ENCODE results near the gene CFAP221. TPM values are rescaled to one million over a fixed set of nuclear protein-coding genes. Genes with fewer than 3 reads are reported as not detected.

Gene CFAP221
- total RNA-seq, 3 donors from 2014 or later: 0.51 TPM; not detected in 2

GRCh38 chr2:119512946-119513345, 31.3 kb upstream of the CFAP221 start:
- TF ChIP-seq, protein P1, sequence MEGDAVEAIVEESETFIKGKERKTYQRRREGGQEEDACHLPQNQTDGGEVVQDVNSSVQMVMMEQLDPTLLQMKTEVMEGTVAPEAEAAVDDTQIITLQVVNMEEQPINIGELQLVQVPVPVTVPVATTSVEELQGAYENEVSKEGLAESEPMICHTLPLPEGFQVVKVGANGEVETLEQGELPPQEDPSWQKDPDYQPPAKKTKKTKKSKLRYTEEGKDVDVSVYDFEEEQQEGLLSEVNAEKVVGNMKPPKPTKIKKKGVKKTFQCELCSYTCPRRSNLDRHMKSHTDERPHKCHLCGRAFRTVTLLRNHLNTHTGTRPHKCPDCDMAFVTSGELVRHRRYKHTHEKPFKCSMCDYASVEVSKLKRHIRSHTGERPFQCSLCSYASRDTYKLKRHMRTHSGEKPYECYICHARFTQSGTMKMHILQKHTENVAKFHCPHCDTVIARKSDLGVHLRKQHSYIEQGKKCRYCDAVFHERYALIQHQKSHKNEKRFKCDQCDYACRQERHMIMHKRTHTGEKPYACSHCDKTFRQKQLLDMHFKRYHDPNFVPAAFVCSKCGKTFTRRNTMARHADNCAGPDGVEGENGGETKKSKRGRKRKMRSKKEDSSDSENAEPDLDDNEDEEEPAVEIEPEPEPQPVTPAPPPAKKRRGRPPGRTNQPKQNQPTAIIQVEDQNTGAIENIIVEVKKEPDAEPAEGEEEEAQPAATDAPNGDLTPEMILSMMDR (IDR thresholded peaks at IDR 0.05): no peak
- H3K36me3 ChIP-seq (ENCODE audit: low read depth): no peaks in the 10 kb centered on the region
- H3K4me1 ChIP-seq (ENCODE audit: low read depth): no peaks in the 10 kb centered on the region
- DNase-seq (no peak), ATAC-seq (no peak)
- H3K4me3 ChIP-seq: no peak overlapping the region
- H3K9me3 ChIP-seq: no peaks in the 10 kb centered on the region
- intact Hi-C loops (cut with DNase I, micrococcal nuclease): no loop called here

GRCh38 chr2:119513832-119514231, 30.4 kb upstream of the CFAP221 start:
- TF ChIP-seq, protein P1 (IDR thresholded peaks at IDR 0.05): no peak
- ATAC-seq: no peak
- no peaks in the 10 kb centered on the region for H3K9me3 ChIP-seq
- DNase-seq: no peak
- no peaks in the 10 kb centered on the region for H3K4me1 ChIP-seq (ENCODE audit: low read depth)
- H3K36me3 ChIP-seq (ENCODE audit: low read depth): no peaks in the 10 kb centered on the region
- no peak overlapping the region for H3K4me3 ChIP-seq
- intact Hi-C loops (cut with DNase I, micrococcal nuclease): no loop called here

DNA sequence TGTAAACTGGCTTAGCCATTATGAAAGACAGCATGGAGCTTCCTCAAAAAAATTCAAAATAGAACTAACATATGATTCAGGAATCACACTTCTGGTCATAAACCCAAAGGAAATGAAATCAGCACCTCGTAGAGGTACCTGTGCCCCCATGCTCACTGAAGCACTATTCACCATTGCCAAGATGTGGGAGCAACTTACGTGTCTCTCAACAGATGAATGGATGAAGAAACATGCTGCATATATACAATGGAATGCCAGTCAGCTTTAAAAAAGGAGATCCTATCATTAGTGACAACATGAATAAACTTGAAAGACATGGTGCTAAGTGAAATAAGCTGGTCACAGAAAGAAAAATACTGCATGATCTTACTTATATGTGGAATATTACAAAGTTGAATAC, 28.1 kb upstream of the CFAP221 start:
- intact Hi-C loops (cut with DNase I, micrococcal nuclease): no loop called here
- ATAC-seq (no peak), DNase-seq (no peak)
- H3K9me3 ChIP-seq: no peaks in the 10 kb centered on the region
- TF ChIP-seq, protein P1 (IDR thresholded peaks at IDR 0.05): no peak
- H3K36me3 ChIP-seq (ENCODE audit: low read depth): no peaks in the 10 kb centered on the region
- no peaks in the 10 kb centered on the region for H3K4me1 ChIP-seq (ENCODE audit: low read depth)
- no peak overlapping the region for H3K4me3 ChIP-seq

DNA sequence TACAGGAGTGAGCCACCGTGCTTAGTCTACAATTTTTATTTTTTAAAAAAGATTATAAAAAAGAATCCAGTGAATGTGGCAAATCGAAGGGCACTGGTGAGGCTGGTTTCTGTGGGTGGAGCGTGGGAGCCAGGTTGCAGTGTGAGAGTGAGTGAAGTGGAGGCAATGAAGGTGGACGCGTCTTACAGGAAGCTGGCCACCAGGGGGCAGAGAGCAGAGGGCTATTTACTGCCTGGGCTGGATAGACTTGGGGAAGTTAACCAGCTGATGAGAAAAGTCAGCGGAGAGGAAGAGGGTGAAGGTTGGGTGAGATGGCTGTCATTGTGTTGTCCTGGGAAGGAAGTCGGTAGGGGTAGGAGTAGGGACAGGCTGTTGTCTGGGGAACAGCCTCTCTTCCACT, 26.8 kb upstream of the CFAP221 start:
- TF ChIP-seq, protein P1 (IDR thresholded peaks at IDR 0.05): peak; percentile 67
- H3K4me3 ChIP-seq: no peak overlapping the region
- no peaks in the 10 kb centered on the region for H3K4me1 ChIP-seq (ENCODE audit: low read depth)
- ATAC-seq (peak; percentile 93), DNase-seq (peak; percentile 56 to 83 (median 77))
- H3K36me3 ChIP-seq (ENCODE audit: low read depth): no peaks in the 10 kb centered on the region
- intact Hi-C loops (cut with DNase I, micrococcal nuclease): no loop called here
- no peaks in the 10 kb centered on the region for H3K9me3 ChIP-seq

GRCh38 chr2:119518401-119519056, 25.7 kb upstream of the CFAP221 start:
- ATAC-seq: no peak
- no peaks in the 10 kb centered on the region for H3K36me3 ChIP-seq (ENCODE audit: low read depth)
- no peaks in the 10 kb centered on the region for H3K9me3 ChIP-seq
- H3K4me3 ChIP-seq: no peak overlapping the region
- no peaks in the 10 kb centered on the region for H3K4me1 ChIP-seq (ENCODE audit: low read depth)
- DNase-seq: no peak
- intact Hi-C loops (cut with DNase I, micrococcal nuclease): no loop called here
- TF ChIP-seq, protein P1 (IDR thresholded peaks at IDR 0.05): no peak

- Histone ChIP-seq H3K9me3 (no peaks in the 10 kb centered on the region), H3K4me1 (ENCODE audit: low read depth) (no peaks in the 10 kb centered on the region), H3K4me3 (no peak overlapping the region), H3K36me3 (ENCODE audit: low read depth) (no peaks in the 10 kb centered on the region)
- intact Hi-C loops (cut with DNase I, micrococcal nuclease): no loop called here
- no peak for ATAC-seq
- TF ChIP-seq, protein P1 (IDR thresholded peaks at IDR 0.05): no peak
- DNase-seq: no peak
These were observed 25.2 kb upstream of the CFAP221 start for GRCh38 chr2:119519057-119519408.
